K562 (cell line): ENCODE data around the gene LRP2. TPM values are rescaled to one million over a fixed set of nuclear protein-coding genes. Genes with fewer than 3 reads are reported as not detected.
A peak's percentile ranks its signal among the peaks of the same experiment; 100 is the strongest.

Source experiments
- ATAC-seq: fragments of 200-7000 bp; cut with Tn5 transposase; 3 replicates; pipeline ENCODE4 v1.9.1; 2020; ENCODE audit warnings: moderate library complexity
- BruUV-seq: library from RNA; stranded (reverse); fragments of 400-500 nt; replicated peaks from 2 replicates; lab custom pipeline; 2021; lab: Mats Ljungman, UMichigan
- CTCF ChIA-PET: fragments of 300-600 bp; formaldehyde crosslinking; extraction: SDS; loops from one replicate; lab custom pipeline; 2021; ENCODE audit warnings: low intra/inter-chr PET ratio; lab: Yijun Ruan, JAX
- POLR2A ChIA-PET: fragments of 300-600, 350-650 bp; sonication (Branson Sonifier 250); formaldehyde crosslinking; extraction: SDS; loops from one replicate; lab custom pipeline; 2021; ENCODE audit warnings: antibody characterized with exemption, inconsistent platforms; lab: Yijun Ruan, JAX
- DNase-seq, 4 experiments: peaks; one replicate each; pipeline versions ENCODE4 v3.0.0 to v3.0.0-alpha.2; 2011 to 2018; ENCODE audit warnings: low spot score in 3 of 4, mixed read lengths in 3 of 4; ENCODE audit errors: extremely low read depth in 1 of 4
- FAIRE-seq: peaks from 2 replicates; lab custom pipeline; 2011; peaks lifted over from hg19 to GRCh38; lab: Jason Lieb, UNC
- H2AFZ ChIP-seq: 2 replicates; pipeline ENCODE4 v1.6.0; 2011; ENCODE audit warnings: low read depth, low read length, control low read depth, inconsistent platforms
- H3K27ac ChIP-seq: fragments of 200-600 bp; 3 replicates; pipeline ENCODE4 v1.8.0; 2011; ENCODE audit warnings: low read depth, mild to moderate bottlenecking, control low read depth, inconsistent platforms, low read length, moderate library complexity, mixed read lengths; ENCODE audit errors: extremely low read depth
- H3K27me3 ChIP-seq, 2 experiments: fragments of 300-600 bp in 1 of 2; 2 replicates in 1 of 2; 3 replicates in 1 of 2; pipeline versions ENCODE4 v1.6.0 to v1.8.0; 2011; ENCODE audit warnings: inconsistent platforms in 2 of 2, low read length in 2 of 2, mild to moderate bottlenecking in 1 of 2, mixed read lengths in 1 of 2, moderate library complexity in 1 of 2; ENCODE audit not compliant: control insufficient read depth in 2 of 2, insufficient read depth in 2 of 2
- H3K36me3 ChIP-seq: fragments of 300-600 bp; 3 replicates; pipeline ENCODE4 v1.8.0; 2011; ENCODE audit warnings: mild to moderate bottlenecking, low read length, inconsistent platforms; ENCODE audit not compliant: control insufficient read depth, insufficient read depth
- H3K4me1 ChIP-seq, 2 experiments: fragments of 200-600 bp in 1 of 2; replicated peaks in 1 of 2; 2 replicates in 1 of 2; 3 replicates in 1 of 2; pipeline versions ENCODE4 v1.5.1 to v1.8.0; 2011; ENCODE audit warnings: inconsistent platforms in 2 of 2, low read length in 2 of 2, mild to moderate bottlenecking in 1 of 2, mixed read lengths in 1 of 2, moderate library complexity in 1 of 2; ENCODE audit not compliant: control insufficient read depth in 2 of 2, insufficient read depth in 2 of 2
- H3K4me2 ChIP-seq: 2 replicates; pipeline ENCODE4 v1.6.1; 2011; ENCODE audit warnings: low read length, control low read depth, inconsistent platforms, mixed read lengths; ENCODE audit not compliant: insufficient read depth
- H3K4me3 ChIP-seq: fragments of 200-600 bp; sonication (generic), shearing (Covaris generic); 2 replicates; pipeline ENCODE4 v1.5.1; 2016; ENCODE audit warnings: control low read depth, inconsistent platforms
- H3K79me2 ChIP-seq: fragments of 200-600 bp; 3 replicates; pipeline ENCODE4 v1.8.0; 2011; ENCODE audit warnings: low read length, inconsistent platforms; ENCODE audit not compliant: control insufficient read depth, insufficient read depth
- H3K9ac ChIP-seq, 2 experiments: 2 replicates each; pipeline versions ENCODE4 v1.6.0 to v1.6.1; 2011; ENCODE audit warnings: low read depth in 2 of 2, low read length in 2 of 2, control low read depth in 1 of 2, inconsistent platforms in 1 of 2, mild to moderate bottlenecking in 1 of 2, mixed read lengths in 1 of 2; ENCODE audit not compliant: insufficient read depth in 1 of 2
- H3K9me1 ChIP-seq: one replicate; pipeline ENCODE4 v1.6.0; 2011; ENCODE audit warnings: inconsistent platforms, mild to moderate bottlenecking, low read length, moderate library complexity; ENCODE audit not compliant: control insufficient read depth, insufficient read depth
- H3K9me3 ChIP-seq: replicated peaks from 2 replicates; pipeline ENCODE4 v1.5.1; 2011; ENCODE audit warnings: low read depth, low read length, inconsistent platforms; ENCODE audit not compliant: control insufficient read depth, insufficient read depth
- H4K20me1 ChIP-seq: replicated peaks from 2 replicates; pipeline ENCODE4 v1.6.1; 2011; ENCODE audit warnings: low read length, inconsistent platforms, mixed read lengths; ENCODE audit not compliant: control insufficient read depth, insufficient read depth
- CREBBP ChIP-seq: IDR thresholded peaks from one replicate; pipeline ENCODE4 v1.6.1; 2012; ENCODE audit warnings: low read depth, mild to moderate bottlenecking, control low read depth, inconsistent platforms, low read length
- HDGF ChIP-seq: fragments of 450-650 bp; IDR thresholded peaks from 2 replicates; pipeline ENCODE4 v1.6.1; 2016
- ID3 ChIP-seq, 2 experiments: fragments of 250-450 bp in 1 of 2; fragments of 450-650 bp in 1 of 2; sonication (Bioruptor Pico) in 1 of 2; IDR thresholded peaks; 2 replicates each; pipeline versions ENCODE4 v1.6.1 to v1.8.0; 2016 to 2021; ENCODE audit warnings: mild to moderate bottlenecking in 2 of 2, moderate library complexity in 2 of 2, missing compliant biosample characterization in 1 of 2, missing genetic modification characterization in 1 of 2
- KAT8 ChIP-seq: fragments of 450-650 bp; IDR thresholded peaks from 2 replicates; pipeline ENCODE4 v1.6.1; 2016; ENCODE audit warnings: low read depth, mild to moderate bottlenecking
- POLR2B ChIP-seq: fragments of 450-650 bp; IDR thresholded peaks from 2 replicates; pipeline ENCODE4 v1.6.1; 2018; ENCODE audit warnings: low read depth; ENCODE audit not compliant: partially characterized antibody
- POLR3A ChIP-seq: IDR thresholded peaks from 2 replicates; pipeline ENCODE4 v1.6.1; 2011; ENCODE audit warnings: borderline replicate concordance, mild to moderate bottlenecking, moderate library complexity; ENCODE audit not compliant: insufficient read length, insufficient read depth; ENCODE audit errors: extremely low read depth
- RBM15 ChIP-seq: fragments of 200-400 bp; formaldehyde crosslinking; IDR thresholded peaks from 2 replicates; pipeline ENCODE4 v1.6.1; 2018; ENCODE audit warnings: mild to moderate bottlenecking, low read length, moderate library complexity; ENCODE audit not compliant: insufficient read depth
- SETDB1 ChIP-seq: IDR thresholded peaks from one replicate; pipeline ENCODE4 v1.6.1; 2012; ENCODE audit warnings: low read length, control low read depth, inconsistent platforms
- TAF15 ChIP-seq: fragments of 200-400 bp; formaldehyde crosslinking; IDR thresholded peaks from 2 replicates; pipeline ENCODE4 v1.6.1; 2017; ENCODE audit warnings: mild to moderate bottlenecking, low read depth, low read length, moderate library complexity
- TSC22D4 ChIP-seq: fragments of 450-650 bp; IDR thresholded peaks from 2 replicates; pipeline ENCODE4 v1.6.1; 2016; ENCODE audit warnings: missing genetic modification characterization, missing biosample characterization, control low read depth
- ZBTB26 ChIP-seq: fragments of 450-650 bp; formaldehyde crosslinking; IDR thresholded peaks from 2 replicates; pipeline ENCODE4 v1.4.0; 2022; ENCODE audit warnings: missing genetic modification characterization
- ZC3H11A ChIP-seq: IDR thresholded peaks from 2 replicates; pipeline ENCODE4 v1.6.1; 2012; ENCODE audit warnings: low read depth, low read length, improper control_type of control experiment
- ZNF12 ChIP-seq: sonication (generic); formaldehyde crosslinking; IDR thresholded peaks from 2 replicates; pipeline ENCODE4 v1.4.0; 2020; ENCODE audit warnings: mild to moderate bottlenecking, missing genetic modification reagents
- ZNF707 ChIP-seq: fragments of 250-450 bp; sonication (Bioruptor Pico); conservative IDR thresholded peaks from 2 replicates; pipeline ENCODE4 v1.8.0; 2022; ENCODE audit warnings: inconsistent platforms, mild to moderate bottlenecking, moderate library complexity
- ZNF830 ChIP-seq: fragments of 250-450 bp; sonication (Bioruptor Pico); IDR thresholded peaks from 2 replicates; pipeline ENCODE4 v1.5.0; 2021; ENCODE audit warnings: mild to moderate bottlenecking
- WGBS: fragments of 100-300 bp; shearing (Covaris generic); methylation state at CpG from one replicate; pipeline ENCODE4 v1.1.6; 2016; ENCODE audit warnings: low coverage, mixed read lengths; ENCODE audit not compliant: insufficient coverage; ENCODE audit errors: missing lambda C conversion rate; 5-methylcytosine and 5-hydroxymethylcytosine counted together
- in situ Hi-C: fragments of 300-500 bp; cut with MboI; formaldehyde crosslinking; loops from 4 replicates; pipeline ENCODE4 v1.15.0; 2018; ENCODE audit warnings: inconsistent platforms, mixed read lengths
- intact Hi-C: fragments of 100-400 bp; cut with micrococcal nuclease; formaldehyde crosslinking; loops from 2 replicates; pipeline ENCODE4 v1.14.2; 2022
- polyA plus RNA-seq, 8 experiments: library from polyadenylated mRNA; depleted of rRNA in 4 of 8; stranded (reverse) in 5 of 8; unstranded in 3 of 8; fragments of >200 nt; fragmentation: Nextera tagmentation in 2 of 8; fragmentation: Illumina TruSeq in 1 of 8; extraction: Ambion mirVana in 2 of 8; extraction: Trizol in 1 of 8; gene quantifications; 2 replicates each; pipeline versions ENCODE4 v1.2.1 to v1.2.3, GENCODE V29; 2011 to 2014; ENCODE audit warnings: inconsistent platforms in 1 of 8, missing spikeins in 1 of 8
- total RNA-seq, 7 experiments: library from RNA; depleted of rRNA in 6 of 7; stranded (reverse); fragments of >200 nt in 6 of 7; fragmentation: Illumina TruSeq in 2 of 7; extraction: Trizol in 2 of 7; gene quantifications; 2 replicates each; pipeline versions ENCODE4 v1.2.1 to v1.2.3, GENCODE V29; 2011 to 2021; ENCODE audit warnings: low replicate concordance in 1 of 7

The LRP2 gene
- total and polyA plus RNA-seq, 9 of the 15 experiments (the other 6 are each of a cell fraction or from before 2014, with no cell fraction given): 0.04 to 0.18 (median 0.11) TPM; not detected in 1

DNA sequence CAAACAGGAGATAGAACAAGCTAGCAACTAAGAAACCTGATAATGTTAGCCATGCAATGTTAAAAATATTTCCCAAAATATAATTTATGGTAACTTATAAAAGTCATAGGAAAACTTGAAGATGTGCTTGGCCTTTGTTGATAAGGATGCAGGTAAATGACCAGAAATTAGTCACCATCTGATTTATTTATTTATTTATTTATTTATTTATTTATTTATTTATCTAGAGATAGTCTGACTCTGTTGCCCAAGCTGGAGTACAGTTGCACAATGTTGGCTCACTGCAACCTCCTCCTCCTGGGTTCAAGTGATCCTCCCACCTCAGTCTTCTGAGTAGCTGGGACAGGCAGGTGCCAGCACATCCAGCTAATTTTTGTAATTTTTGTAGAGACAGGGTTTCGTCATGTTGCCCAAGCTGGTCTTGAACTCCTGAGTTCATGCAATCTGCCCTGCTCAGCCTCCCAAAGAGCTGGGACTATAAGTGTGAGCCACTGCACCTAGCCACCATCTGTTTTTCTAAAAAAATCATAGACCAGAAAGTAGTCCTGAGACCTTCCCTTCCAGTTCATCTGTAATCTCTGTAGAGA is 183.4 kb downstream of the LRP2 start:
- no peak overlapping the region for H3K27ac ChIP-seq
- ATAC-seq (no peak), FAIRE-seq (no peak), DNase-seq (no peak)
- H3K27me3 ChIP-seq: peaks cover 12 to 18% of the 10 kb centered on the region in 2 experiments
- H3K9me1 ChIP-seq: no peaks in the 10 kb centered on the region
- ChIA-PET CTCF (no interaction called here), POLR2A (interaction anchor here (1.0 to 1.4 kb wide), 2 partner anchors 9 to 11 kb away, joined by 3 to 7 read pairs; no protein-coding TSS in a partner anchor)
- intact Hi-C loops: no loop called here
- H3K9me3 ChIP-seq: no peaks in the 10 kb centered on the region
- H3K36me3 ChIP-seq: no peaks in the 10 kb centered on the region
- H4K20me1 ChIP-seq: no peaks in the 10 kb centered on the region
- WGBS: 31% methylated on average over 1 of the region's 1 CpG
- no peak overlapping the region for H3K4me2 ChIP-seq
- H3K79me2 ChIP-seq: no peaks in the 10 kb centered on the region
- no peak overlapping the region for H3K9ac ChIP-seq
- no TSS peak for BruUV-seq
- in situ Hi-C loops: no loop called here
- H3K4me3 ChIP-seq: no peak overlapping the region
- no peak overlapping the region for H2AFZ ChIP-seq
- H3K4me1 ChIP-seq: no peaks in the 10 kb centered on the region
- peak; percentile 45; the same call in 1 of the 2 replicates for TF ChIP-seq ZC3H11A
- no peak for TF ChIP-seq TSC22D4 (tag)

GRCh38 chr2:169178364-169178763 is 184.0 kb downstream of the LRP2 start:
- no peak for DNase-seq
- no peak overlapping the region for H3K9ac ChIP-seq
- H3K27me3 ChIP-seq: peaks cover 17 to 24% of the 10 kb centered on the region in 2 experiments
- ChIA-PET CTCF (no interaction called here), POLR2A (interaction anchor here (1.0 to 1.4 kb wide), 2 partner anchors 9 to 11 kb away, joined by 3 to 7 read pairs; no protein-coding TSS in a partner anchor)
- H3K9me1 ChIP-seq: no peaks in the 10 kb centered on the region
- TF ChIP-seq ZNF707 (CRISPR knock-in tag) (no peak), POLR2B (no peak), CREBBP (no peak), KAT8 (no peak), POLR3A (no peak), SETDB1 (no peak), HDGF (no peak), ZNF830 (CRISPR knock-in tag) (no peak), RBM15 (no peak), ZBTB26 (CRISPR knock-in tag) (no peak), TAF15 (no peak), ZNF12 (CRISPR knock-in tag) (no peak), ID3 (CRISPR knock-in tag; IDR thresholded peaks at IDR 0.05) (no peak), ID3 (tag; IDR thresholded peaks at IDR 0.05) (no peak)
- no peaks in the 10 kb centered on the region for H3K4me1 ChIP-seq
- ATAC-seq: no peak
- BruUV-seq: no TSS peak
- no peaks in the 10 kb centered on the region for H4K20me1 ChIP-seq
- no peaks in the 10 kb centered on the region for H3K79me2 ChIP-seq
- no peak for FAIRE-seq
- no peaks in the 10 kb centered on the region for H3K36me3 ChIP-seq
- no peaks in the 10 kb centered on the region for H3K9me3 ChIP-seq
- no peak overlapping the region for H3K4me2 ChIP-seq
- no peak overlapping the region for H3K4me3 ChIP-seq
- in situ Hi-C loops: no loop called here
- no peak overlapping the region for H2AFZ ChIP-seq
- no peak overlapping the region for H3K27ac ChIP-seq
- intact Hi-C loops: no loop called here
- WGBS: 7% methylated on average over 5 of the region's 5 CpGs
